ENCODE results near the gene APOL5. TPM values are rescaled to one million over a fixed set of nuclear protein-coding genes. Genes with fewer than 3 reads are reported as not detected.

Gene APOL5
- total and polyA plus RNA-seq, 8 donors = 0.07 TPM; not detected in 7

GRCh38 chr22:35761037-35761436, 43.4 kb downstream of the APOL5 start:
- TF ChIP-seq CTCF (IDR thresholded peaks at IDR 0.05) = no peak
- ATAC-seq (peak in 2 of 4 donors; percentile 41 to 50), FAIRE-seq (no peak), DNase-seq (no peak)
- Histone ChIP-seq H3K9me3 (no peaks in the 10 kb centered on the region), H3K36me3 (peaks cover 0 to 12% (median 0%) of the 10 kb centered on the region in 3 donors), H3K4me1 (peaks cover 4 to 6% (median 4%) of the 10 kb centered on the region in 3 donors), H3K4me3 (no peak overlapping the region), H3K27me3 (no peaks in the 10 kb centered on the region), H3K27ac (no peak overlapping the region)
- 92 to 97% methylated on average over 1 of the region's 1 CpG for WGBS, 2 donors
- intact Hi-C loops (cut with DNase I) = no loop called here

GRCh38 chr22:35766654-35767580, 49.2 kb downstream of the APOL5 start:
- Histone ChIP-seq H3K36me3 (no peaks in the 10 kb centered on the region), H3K4me3 (no peak overlapping the region), H3K9me3 (no peaks in the 10 kb centered on the region), H3K27ac (no peak overlapping the region), H3K4me1 (no peaks in the 10 kb centered on the region), H3K27me3 (no peaks in the 10 kb centered on the region)
- intact Hi-C loops (cut with DNase I) = no loop called here
- FAIRE-seq = no peak
- TF ChIP-seq CTCF (IDR thresholded peaks at IDR 0.05) = no peak
- WGBS, 2 donors = 89 to 90% methylated on average over 10 of the region's 10 CpGs
- peak in 1 of 4 donors; percentile 22 for ATAC-seq
- no peak for DNase-seq

GRCh38 chr22:35769974-35770373, 52.3 kb downstream of the APOL5 start:
- Histone ChIP-seq H3K27ac (no peak overlapping the region), H3K9me3 (no peaks in the 10 kb centered on the region), H3K4me1 (no peaks in the 10 kb centered on the region), H3K36me3 (no peaks in the 10 kb centered on the region), H3K4me3 (no peak overlapping the region), H3K27me3 (no peaks in the 10 kb centered on the region)
- FAIRE-seq = no peak
- intact Hi-C loops (cut with DNase I) = no loop called here
- no peak for TF ChIP-seq CTCF (IDR thresholded peaks at IDR 0.05)
- ATAC-seq = no peak
- no peak for DNase-seq

GRCh38 chr22:35775339-35775738, 57.7 kb downstream of the APOL5 start:
- H3K4me3 ChIP-seq = no peak overlapping the region
- WGBS, 2 donors = 92 to 98% methylated on average over 2 of the region's 2 CpGs
- H3K4me1 ChIP-seq = peaks cover 0 to 4% (median 0%) of the 10 kb centered on the region in 3 donors
- DNase-seq (no peak), FAIRE-seq (no peak), ATAC-seq (no peak)
- TF ChIP-seq CTCF (IDR thresholded peaks at IDR 0.05) = no peak
- intact Hi-C loops (cut with DNase I) = no loop called here
- H3K9me3 ChIP-seq = no peaks in the 10 kb centered on the region
- no peaks in the 10 kb centered on the region for H3K27me3 ChIP-seq
- no peaks in the 10 kb centered on the region for H3K36me3 ChIP-seq
- no peak overlapping the region for H3K27ac ChIP-seq

All from pancreas (tissue), 10 donors.